Gastrocnemius medialis (tissue), 4 donors: ENCODE results near the gene LHX3.

ENCODE experiments used
- POLR2A ChIP-seq, 2 donors: fragments of 450-650 bp; IDR thresholded peaks; one replicate each; pipeline ENCODE4 v1.6.1; 2017; ENCODE audit warnings: antibody characterized with exemption in 2 of 2, mild to moderate bottlenecking in 2 of 2, moderate library complexity in 2 of 2
- TF ChIP-seq, protein P1 (sequence below), 5 experiments: fragments of 450-650 bp in 3 of 5; fragments of 200-600 bp in 2 of 5; sonication (generic) in 2 of 5; IDR thresholded peaks in 4 of 5; conservative IDR thresholded peaks in 1 of 5; 1 replicate in 4 of 5; 2 replicates in 1 of 5; pipeline ENCODE4 v1.5.1; 2016 to 2019; ENCODE audit warnings: antibody characterized with exemption in 5 of 5, mild to moderate bottlenecking in 3 of 5, moderate library complexity in 3 of 5

DNA sequence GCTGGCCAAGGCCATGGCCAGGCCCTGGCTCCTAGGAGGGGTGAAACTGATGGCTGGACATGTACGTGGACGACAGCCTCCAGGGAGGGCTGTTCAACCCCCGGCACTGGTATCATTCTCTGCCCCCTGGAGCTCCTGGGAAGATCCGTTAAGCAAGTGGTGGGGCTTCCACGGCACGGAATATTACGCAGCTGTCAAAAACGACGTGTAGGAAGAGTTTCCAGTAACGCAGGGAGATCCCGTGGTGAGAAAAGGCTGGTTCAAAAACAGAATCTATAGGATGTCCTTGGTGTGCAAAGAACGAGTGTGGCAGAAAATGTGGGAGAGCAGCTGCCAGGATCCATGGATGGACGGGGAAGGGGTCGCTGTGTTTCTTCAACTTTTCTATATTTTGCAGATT, 50.0 kb downstream of the LHX3 start:
- TF ChIP-seq, protein P1, sequence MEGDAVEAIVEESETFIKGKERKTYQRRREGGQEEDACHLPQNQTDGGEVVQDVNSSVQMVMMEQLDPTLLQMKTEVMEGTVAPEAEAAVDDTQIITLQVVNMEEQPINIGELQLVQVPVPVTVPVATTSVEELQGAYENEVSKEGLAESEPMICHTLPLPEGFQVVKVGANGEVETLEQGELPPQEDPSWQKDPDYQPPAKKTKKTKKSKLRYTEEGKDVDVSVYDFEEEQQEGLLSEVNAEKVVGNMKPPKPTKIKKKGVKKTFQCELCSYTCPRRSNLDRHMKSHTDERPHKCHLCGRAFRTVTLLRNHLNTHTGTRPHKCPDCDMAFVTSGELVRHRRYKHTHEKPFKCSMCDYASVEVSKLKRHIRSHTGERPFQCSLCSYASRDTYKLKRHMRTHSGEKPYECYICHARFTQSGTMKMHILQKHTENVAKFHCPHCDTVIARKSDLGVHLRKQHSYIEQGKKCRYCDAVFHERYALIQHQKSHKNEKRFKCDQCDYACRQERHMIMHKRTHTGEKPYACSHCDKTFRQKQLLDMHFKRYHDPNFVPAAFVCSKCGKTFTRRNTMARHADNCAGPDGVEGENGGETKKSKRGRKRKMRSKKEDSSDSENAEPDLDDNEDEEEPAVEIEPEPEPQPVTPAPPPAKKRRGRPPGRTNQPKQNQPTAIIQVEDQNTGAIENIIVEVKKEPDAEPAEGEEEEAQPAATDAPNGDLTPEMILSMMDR (IDR thresholded peaks at IDR 0.05 in 4 of 5, conservative IDR thresholded peaks at IDR 0.05 in 1 of 5): no peak
- TF ChIP-seq POLR2A (IDR thresholded peaks at IDR 0.05): no peak
